Ishikawa (cell line): ENCODE results near the gene ADGB.

Experiments
- CEBPB ChIP-seq: IDR thresholded peaks from 2 replicates; pipeline ENCODE4 v1.6.1; 2012
- CREB1 ChIP-seq: IDR thresholded peaks from 2 replicates; pipeline ENCODE4 v1.6.1; 2012; ENCODE audit warnings: low read depth
- EGR1 ChIP-seq: IDR thresholded peaks from 2 replicates; pipeline ENCODE4 v1.6.1; 2012
- EP300 ChIP-seq: IDR thresholded peaks from 2 replicates; pipeline ENCODE4 v1.6.1; 2012; ENCODE audit warnings: borderline replicate concordance
- FOXM1 ChIP-seq: IDR thresholded peaks from 2 replicates; pipeline ENCODE4 v1.6.1; 2012; ENCODE audit warnings: low read depth, borderline replicate concordance
- NFIC ChIP-seq: IDR thresholded peaks from 2 replicates; pipeline ENCODE4 v1.6.1; 2012
- RAD21 ChIP-seq: IDR thresholded peaks from 2 replicates; pipeline ENCODE4 v1.6.1; 2012; ENCODE audit warnings: low read depth
- TAF1 ChIP-seq: IDR thresholded peaks from 2 replicates; pipeline ENCODE4 v1.6.1; 2012; ENCODE audit warnings: low read depth, mild to moderate bottlenecking
- TCF12 ChIP-seq: IDR thresholded peaks from 2 replicates; pipeline ENCODE4 v1.6.1; 2012; ENCODE audit warnings: low read depth
- TEAD4 ChIP-seq: IDR thresholded peaks from 2 replicates; pipeline ENCODE4 v1.6.1; 2012
- USF1 ChIP-seq: IDR thresholded peaks from 2 replicates; pipeline ENCODE4 v1.6.1; 2012
- YY1 ChIP-seq: IDR thresholded peaks from 2 replicates; pipeline ENCODE4 v1.6.1; 2012; ENCODE audit warnings: low read depth
- ZBTB7A ChIP-seq: IDR thresholded peaks from 2 replicates; pipeline ENCODE4 v1.6.1; 2012; ENCODE audit warnings: low read depth
- TF ChIP-seq, protein P1 (sequence below): IDR thresholded peaks from 2 replicates; pipeline ENCODE4 v1.6.1; 2012
- TF ChIP-seq, protein P2 (sequence below): IDR thresholded peaks from 2 replicates; pipeline ENCODE4 v1.6.1; 2012; ENCODE audit warnings: low read depth, mild to moderate bottlenecking

ADGB gene

GRCh38 chr6:146578054-146578453 is 20.7 kb upstream of the ADGB start:
- TF ChIP-seq TAF1, result no peak
- no peak for TF ChIP-seq USF1
- TF ChIP-seq YY1, result no peak
- TF ChIP-seq, protein P1, sequence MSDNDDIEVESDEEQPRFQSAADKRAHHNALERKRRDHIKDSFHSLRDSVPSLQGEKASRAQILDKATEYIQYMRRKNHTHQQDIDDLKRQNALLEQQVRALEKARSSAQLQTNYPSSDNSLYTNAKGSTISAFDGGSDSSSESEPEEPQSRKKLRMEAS, result no peak
- TF ChIP-seq CEBPB, result no peak

GRCh38 chr6:146581968-146582367 is 16.8 kb upstream of the ADGB start:
- TF ChIP-seq, protein P1, result no peak
- no peak for TF ChIP-seq CEBPB
- TF ChIP-seq RAD21, result no peak
- TF ChIP-seq USF1, result no peak
- TF ChIP-seq ZBTB7A, result no peak
- TF ChIP-seq TAF1, result no peak
- no peak for TF ChIP-seq EP300
- TF ChIP-seq TEAD4, result no peak
- TF ChIP-seq FOXM1, result no peak
- no peak for TF ChIP-seq YY1
- TF ChIP-seq EGR1, result no peak
- no peak for TF ChIP-seq NFIC
- TF ChIP-seq, protein P2, sequence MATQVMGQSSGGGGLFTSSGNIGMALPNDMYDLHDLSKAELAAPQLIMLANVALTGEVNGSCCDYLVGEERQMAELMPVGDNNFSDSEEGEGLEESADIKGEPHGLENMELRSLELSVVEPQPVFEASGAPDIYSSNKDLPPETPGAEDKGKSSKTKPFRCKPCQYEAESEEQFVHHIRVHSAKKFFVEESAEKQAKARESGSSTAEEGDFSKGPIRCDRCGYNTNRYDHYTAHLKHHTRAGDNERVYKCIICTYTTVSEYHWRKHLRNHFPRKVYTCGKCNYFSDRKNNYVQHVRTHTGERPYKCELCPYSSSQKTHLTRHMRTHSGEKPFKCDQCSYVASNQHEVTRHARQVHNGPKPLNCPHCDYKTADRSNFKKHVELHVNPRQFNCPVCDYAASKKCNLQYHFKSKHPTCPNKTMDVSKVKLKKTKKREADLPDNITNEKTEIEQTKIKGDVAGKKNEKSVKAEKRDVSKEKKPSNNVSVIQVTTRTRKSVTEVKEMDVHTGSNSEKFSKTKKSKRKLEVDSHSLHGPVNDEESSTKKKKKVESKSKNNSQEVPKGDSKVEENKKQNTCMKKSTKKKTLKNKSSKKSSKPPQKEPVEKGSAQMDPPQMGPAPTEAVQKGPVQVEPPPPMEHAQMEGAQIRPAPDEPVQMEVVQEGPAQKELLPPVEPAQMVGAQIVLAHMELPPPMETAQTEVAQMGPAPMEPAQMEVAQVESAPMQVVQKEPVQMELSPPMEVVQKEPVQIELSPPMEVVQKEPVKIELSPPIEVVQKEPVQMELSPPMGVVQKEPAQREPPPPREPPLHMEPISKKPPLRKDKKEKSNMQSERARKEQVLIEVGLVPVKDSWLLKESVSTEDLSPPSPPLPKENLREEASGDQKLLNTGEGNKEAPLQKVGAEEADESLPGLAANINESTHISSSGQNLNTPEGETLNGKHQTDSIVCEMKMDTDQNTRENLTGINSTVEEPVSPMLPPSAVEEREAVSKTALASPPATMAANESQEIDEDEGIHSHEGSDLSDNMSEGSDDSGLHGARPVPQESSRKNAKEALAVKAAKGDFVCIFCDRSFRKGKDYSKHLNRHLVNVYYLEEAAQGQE, result no peak

DNA sequence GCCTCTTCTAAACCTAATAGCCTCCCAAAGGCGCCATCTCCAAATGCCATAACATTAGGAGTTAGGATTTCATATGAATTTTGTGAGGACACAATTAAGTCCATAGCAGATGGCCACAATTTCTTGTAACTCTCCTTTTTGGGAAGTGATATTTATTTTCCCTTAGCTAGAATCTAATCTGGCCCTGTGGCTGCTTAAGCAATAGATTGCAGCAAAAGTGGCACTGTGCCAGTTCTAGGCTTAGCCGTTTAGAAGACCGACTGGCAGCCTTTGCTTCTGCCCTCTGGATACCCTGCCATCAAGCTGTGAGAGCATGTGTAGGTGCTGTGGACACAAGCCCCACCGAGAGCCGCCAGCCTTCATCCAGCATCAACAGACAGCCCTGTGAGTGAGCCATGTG is 15.9 kb upstream of the ADGB start:
- TF ChIP-seq TEAD4 (no peak), RAD21 (no peak), ZBTB7A (no peak), CREB1 (no peak), NFIC (no peak), EGR1 (no peak), USF1 (no peak), EP300 (no peak), CEBPB (no peak), YY1 (no peak), TCF12 (no peak)
- TF ChIP-seq, protein P1, result no peak
- TF ChIP-seq, protein P2, result no peak

DNA sequence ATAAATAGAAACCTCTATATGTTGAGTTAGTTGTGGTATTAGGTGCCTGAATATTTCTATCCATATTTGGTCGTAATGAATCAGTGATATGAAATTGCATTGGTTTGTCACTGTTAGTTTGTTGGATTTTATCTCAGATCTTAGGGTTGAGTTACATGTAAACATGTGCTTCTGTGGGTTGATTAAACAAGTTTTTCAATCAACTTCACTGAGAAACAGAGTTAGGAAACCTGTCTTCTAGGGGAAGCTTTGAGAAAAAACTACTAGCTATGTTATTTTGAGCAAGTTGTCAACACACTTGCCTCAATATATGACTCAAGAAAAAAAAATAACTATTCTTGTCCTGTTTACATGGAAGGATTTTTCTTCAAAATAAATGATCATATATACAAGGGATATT is 14.8 kb upstream of the ADGB start:
- TF ChIP-seq RAD21 (no peak), USF1 (no peak), EGR1 (no peak), NFIC (no peak), TCF12 (no peak), ZBTB7A (no peak), YY1 (no peak), FOXM1 (no peak), TAF1 (no peak), CEBPB (no peak), EP300 (no peak), CREB1 (no peak), TEAD4 (no peak)
- TF ChIP-seq, protein P2, result no peak
- TF ChIP-seq, protein P1, result no peak
